ENCODE data around the gene CLIC4.
"Not testable (repeated sequence)": the region's sequence is repeated elsewhere in the genome, so short reads cannot be mapped to it uniquely, and the experiment has no call there.

Gene CLIC4

GRCh38 chr1:24748191-24749121, 3.2 kb downstream of the CLIC4 start:
- DNase-seq: no peak

GRCh38 chr1:24749252-24749651, 4.0 kb downstream of the CLIC4 start:
- no peak for DNase-seq

- DNase-seq: no peak
These were observed 4.6 kb downstream of the CLIC4 start for GRCh38 chr1:24749886-24750285.

- DNase-seq: no peak
These were observed 6.6 kb downstream of the CLIC4 start for GRCh38 chr1:24751833-24752232.

- DNase-seq: no peak
These were observed 7.1 kb downstream of the CLIC4 start for GRCh38 chr1:24752305-24752704.

- DNase-seq: no peak
These were observed 9.0 kb downstream of the CLIC4 start for GRCh38 chr1:24754229-24754628.

- DNase-seq: not testable (repeated sequence)
These were observed 10.1 kb downstream of the CLIC4 start for GRCh38 chr1:24755323-24755722.

GRCh38 chr1:24756395-24756794, 11.1 kb downstream of the CLIC4 start:
- DNase-seq: no peak

GRCh38 chr1:24759492-24759891, 14.2 kb downstream of the CLIC4 start:
- DNase-seq: no peak

GRCh38 chr1:24761582-24761981, 16.3 kb downstream of the CLIC4 start:
- DNase-seq: no peak

- DNase-seq: peak; percentile 50
These were observed 17.0 kb downstream of the CLIC4 start for GRCh38 chr1:24762133-24762676.

GRCh38 chr1:24763671-24764070, 18.4 kb downstream of the CLIC4 start:
- DNase-seq: no peak

- DNase-seq: peak; percentile 52
These were observed 19.2 kb downstream of the CLIC4 start for GRCh38 chr1:24764439-24764838.

GRCh38 chr1:24764848-24765247, 19.6 kb downstream of the CLIC4 start:
- no peak for DNase-seq

GRCh38 chr1:24765308-24765988, 20.2 kb downstream of the CLIC4 start:
- DNase-seq: peak; percentile 82

- no peak for DNase-seq
These were observed 22.1 kb downstream of the CLIC4 start for GRCh38 chr1:24767351-24767750.

- DNase-seq: no peak
These were observed 23.8 kb downstream of the CLIC4 start for GRCh38 chr1:24768873-24769605.

- DNase-seq: peak; percentile 31
These were observed 24.7 kb downstream of the CLIC4 start for GRCh38 chr1:24769656-24770651.

GRCh38 chr1:24770881-24771280, 25.6 kb downstream of the CLIC4 start:
- DNase-seq: no peak

- no peak for DNase-seq
These were observed 26.3 kb downstream of the CLIC4 start for GRCh38 chr1:24771574-24771973.

- DNase-seq: no peak
These were observed 28.4 kb downstream of the CLIC4 start for GRCh38 chr1:24773618-24774017.

- no peak for DNase-seq
These were observed 30.1 kb downstream of the CLIC4 start for GRCh38 chr1:24775348-24775747.

Data from hematopoietic multipotent progenitor cell treated with erythropoietin and hydrocortisone succinate and interleukin-3 and kit ligand, for 4 days (in vitro differentiated cells).